Activated T-cell treated with anti-CD3 and anti-CD28 coated beads for 48 hours (primary cell): ENCODE results near the gene HDAC3.

Source experiments
- DNase-seq: peaks from one replicate; pipeline ENCODE4 v3.0.0-alpha.2; 2020; ENCODE audit warnings: low read depth

Gene HDAC3

DNA sequence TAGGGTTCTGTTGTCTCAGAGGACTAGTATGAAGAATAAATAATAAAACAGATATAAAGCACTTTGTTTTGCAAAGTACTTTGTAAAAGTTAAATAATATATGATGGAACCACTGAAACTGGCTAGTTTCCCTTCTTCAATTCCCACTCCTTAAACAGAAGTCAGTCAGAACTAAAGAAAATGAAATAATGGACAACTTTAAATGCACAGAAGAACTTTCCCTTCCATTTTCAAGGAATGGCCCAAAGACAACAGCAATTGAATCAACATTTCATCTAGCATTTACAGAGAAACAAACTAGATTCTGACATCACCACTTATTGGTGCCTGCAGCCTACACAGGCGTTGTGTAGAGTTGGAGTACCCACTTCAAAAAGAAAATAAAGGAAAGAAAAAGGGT is 34.0 kb downstream of the HDAC3 start:
- DNase-seq, result no peak

DNA sequence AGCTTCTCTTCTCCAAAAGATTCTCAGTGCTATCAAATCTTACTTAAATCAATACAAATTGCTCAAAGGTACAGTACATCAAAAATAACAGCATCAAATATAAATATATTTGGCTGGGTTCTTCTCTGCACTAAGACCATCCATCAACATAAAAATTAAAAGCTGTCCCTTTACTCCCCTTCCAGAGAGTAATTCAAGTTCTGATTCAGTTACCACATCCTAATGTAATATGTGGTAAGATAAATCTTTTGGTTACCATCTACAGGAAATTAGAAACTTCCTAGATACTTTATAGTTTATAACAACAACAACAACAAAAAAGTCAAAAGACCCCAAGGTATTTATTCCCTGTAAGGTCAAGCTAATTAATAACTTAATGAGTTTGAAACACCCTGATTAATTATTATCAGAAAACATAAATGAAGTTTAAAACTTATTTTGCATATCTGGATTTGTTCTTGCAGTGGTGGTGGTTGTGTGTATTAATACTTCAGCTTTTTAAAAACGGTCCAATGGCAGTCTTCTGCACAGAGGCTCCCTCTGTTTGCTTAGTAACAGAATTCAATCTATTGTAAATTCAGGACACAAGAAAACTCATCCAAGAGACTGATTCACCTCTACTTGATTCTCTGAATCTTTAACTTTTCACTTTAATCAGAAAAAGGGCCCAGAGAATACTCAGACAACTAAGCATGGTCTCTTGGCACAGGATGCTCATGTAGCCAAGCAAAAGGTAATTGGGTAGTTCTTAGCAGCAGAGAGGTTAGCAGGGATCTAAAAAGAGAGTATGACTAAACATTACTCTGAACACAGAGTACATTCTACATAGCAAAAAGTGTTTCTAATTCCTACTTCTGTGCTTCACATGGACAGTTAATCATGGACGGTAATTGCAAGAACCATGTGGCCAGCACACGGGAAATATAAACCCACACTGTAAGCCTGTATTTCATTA is 38.0 kb downstream of the HDAC3 start:
- no peak for DNase-seq

DNA sequence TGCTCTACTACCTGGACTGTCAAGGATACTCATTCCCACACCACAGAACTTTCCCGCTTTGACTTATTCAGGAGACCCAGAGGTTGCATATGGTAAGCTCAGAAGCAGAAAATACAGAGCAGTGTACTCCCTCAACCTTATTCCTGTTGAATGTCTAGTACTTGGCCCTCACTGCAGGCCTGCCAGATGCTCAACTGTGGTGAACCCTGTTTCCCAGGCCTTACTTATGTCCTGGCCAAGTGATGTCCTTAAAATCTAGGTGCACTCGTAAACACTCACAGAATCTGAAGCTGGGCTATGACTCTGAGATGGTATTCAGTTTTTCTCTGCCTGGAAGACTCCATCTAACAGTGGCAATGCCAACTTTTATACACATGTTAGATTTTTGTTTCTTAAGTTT is 38.8 kb downstream of the HDAC3 start:
- no peak for DNase-seq

DNA sequence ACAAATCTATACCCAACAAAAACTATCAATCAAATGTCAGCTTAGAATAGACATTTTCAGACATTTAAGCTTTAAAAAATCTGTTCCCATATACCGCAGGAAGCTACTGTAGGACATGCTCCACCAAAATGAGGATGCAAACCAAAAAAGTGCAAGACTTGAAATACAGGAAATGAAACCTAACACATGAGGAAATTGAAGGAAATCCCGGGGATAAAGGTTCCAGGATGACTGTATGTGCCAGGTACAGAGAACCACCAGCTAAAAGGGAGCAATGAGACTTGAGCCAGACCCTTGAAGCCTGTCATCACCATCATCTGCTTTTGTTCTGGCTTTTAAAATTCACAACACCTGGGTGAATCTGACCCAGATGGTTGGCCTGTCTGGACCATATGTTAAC is 39.3 kb downstream of the HDAC3 start:
- DNase-seq, result no peak

DNA sequence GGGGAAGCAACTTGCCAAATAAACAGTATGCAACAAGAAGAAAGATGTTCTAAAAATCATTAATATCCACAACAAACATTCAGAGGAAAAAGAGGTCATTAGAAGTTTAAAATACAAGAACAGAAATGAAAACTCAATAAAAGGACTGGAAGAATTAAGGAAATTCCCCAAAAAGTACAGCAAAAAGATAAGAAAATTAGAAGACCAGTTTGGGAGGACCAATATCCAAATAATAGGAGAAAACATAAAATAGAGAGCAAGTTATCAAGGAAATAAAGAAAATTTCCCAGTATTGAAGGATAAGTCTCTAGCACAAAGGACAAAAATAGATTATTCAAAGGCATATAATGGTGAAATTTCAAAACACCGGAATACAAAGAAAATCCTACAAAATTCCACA is 39.8 kb downstream of the HDAC3 start:
- DNase-seq, result no peak

DNA sequence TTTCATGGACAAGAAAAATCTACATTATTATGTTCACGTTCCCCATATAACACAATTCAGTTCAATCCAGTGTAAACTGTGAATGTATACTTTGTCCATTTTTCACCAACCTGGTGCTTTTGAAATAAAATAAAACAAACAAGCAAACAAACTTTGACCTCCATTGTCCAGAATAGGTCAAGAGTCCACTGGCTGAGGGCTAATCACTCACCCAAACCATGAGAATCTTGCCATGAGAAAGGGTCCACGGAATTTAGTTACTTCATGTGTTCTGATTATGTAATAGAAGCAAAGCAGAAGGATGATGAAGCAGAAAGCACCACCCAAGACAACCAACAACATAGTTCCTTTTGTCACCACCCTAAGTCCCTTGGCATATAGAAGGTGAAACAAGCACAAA is 46.5 kb downstream of the HDAC3 start:
- no peak for DNase-seq

DNA sequence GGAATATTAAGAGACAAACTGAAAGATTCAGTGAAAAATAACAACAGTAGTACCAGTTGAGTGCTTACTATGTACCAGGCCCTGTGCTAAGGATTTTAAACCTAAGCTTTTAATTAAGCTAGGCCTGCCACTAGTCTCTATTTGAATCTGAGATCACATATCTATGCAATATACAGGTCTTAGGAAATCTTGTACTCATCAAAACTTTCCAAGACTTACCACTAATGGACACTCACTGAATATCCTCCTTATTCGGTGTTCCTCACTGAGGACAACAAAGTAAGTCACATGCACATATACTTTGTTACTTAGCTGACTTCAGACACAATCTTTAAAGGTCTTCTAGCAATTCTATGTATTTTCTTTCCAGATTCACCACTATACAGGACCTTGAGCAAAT is 50.4 kb downstream of the HDAC3 start:
- no peak for DNase-seq

DNA sequence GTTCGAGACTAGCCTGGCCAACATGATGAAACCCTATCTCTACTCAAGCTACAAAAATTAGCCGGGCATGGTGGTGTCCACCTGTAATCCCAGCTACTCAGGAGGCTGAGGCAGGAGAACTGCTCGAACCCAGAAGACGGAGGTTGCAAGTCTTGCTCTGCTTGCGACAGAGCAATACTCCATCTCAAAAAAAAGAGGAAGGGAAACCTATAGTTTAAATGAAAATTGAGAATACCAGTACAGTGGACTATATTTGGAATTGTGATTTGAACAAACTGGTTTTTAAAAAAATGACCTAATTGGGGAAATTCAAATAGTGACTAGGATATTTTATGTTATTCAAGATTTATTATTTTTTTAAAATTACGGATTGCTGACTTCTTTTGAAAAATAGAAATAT is 51.1 kb downstream of the HDAC3 start:
- DNase-seq, result no peak

DNA sequence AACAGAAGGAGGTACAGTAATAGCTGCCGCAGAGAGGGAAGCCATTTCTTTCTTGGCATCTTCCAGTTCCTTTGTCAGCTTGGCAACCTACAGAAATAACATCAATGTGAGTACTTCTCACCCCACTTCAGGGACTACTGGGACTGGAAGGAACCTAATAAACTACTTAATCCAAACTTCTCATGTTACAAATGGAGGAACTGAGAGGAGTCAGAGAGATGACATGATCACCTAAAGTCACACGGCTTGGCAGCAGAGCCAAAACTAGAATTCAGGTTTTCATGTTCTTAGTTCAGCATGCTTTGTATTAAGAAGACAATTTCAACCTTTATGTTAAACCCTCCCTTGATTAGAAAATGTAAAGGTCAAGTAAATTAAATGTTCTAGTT is 62.5 kb downstream of the HDAC3 start:
- no peak for DNase-seq

DNA sequence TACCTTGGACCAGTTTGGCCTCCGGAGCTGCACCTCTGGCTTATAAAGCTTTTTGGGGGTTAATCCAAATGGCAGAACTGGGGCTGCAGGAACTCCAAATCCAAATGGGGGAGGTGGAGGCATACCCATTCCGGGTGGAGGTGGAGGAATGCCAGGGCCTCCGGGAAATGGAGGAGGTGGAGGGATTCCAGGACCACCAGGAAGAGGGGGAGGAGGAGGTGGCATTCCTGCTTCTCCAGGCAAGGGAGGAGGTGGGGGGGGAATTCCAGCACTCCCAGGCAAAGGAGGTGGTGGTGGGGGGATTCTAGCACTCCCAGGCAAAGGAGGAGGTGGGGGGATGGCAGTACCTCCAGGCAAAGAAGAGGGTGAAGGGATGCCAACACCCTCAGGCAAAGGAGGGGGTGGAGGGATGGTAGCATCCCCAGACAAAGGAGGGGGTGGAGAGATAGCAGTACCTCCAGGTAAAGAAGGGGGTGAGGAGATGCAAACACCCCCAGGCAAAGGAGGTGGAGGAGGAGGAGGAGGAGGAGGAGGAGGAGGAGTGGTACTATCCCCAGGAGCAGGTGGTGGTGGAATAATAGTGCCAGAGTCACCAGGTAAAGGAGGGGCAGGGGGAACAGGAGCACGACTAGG is 63.0 kb downstream of the HDAC3 start:
- no peak for DNase-seq
